MCF 10A (cell line): ENCODE results near the gene ZDHHC1. TPM values are rescaled to one million over a fixed set of nuclear protein-coding genes. Genes with fewer than 3 reads are reported as not detected.

Experiments
- Bru-seq: library from RNA; stranded (reverse); fragments of 400-500 nt; gene quantifications from one replicate; lab custom pipeline; 2021; lab: Mats Ljungman, UMichigan
- BruChase-seq, 2 experiments: library from RNA; stranded (reverse); fragments of 400-500 nt; gene quantifications; one replicate each; lab custom pipeline; 2021; lab: Mats Ljungman, UMichigan
- BruUV-seq: library from RNA; stranded (reverse); fragments of 400-500 nt; replicated peaks from 2 replicates; lab custom pipeline; 2021; lab: Mats Ljungman, UMichigan
- CTCF ChIA-PET: fragments of 300-600 bp; sonication (Branson Sonifier 250); formaldehyde crosslinking; extraction: SDS; loops from one replicate; lab custom pipeline; 2021; ENCODE audit warnings: antibody characterized with exemption, inconsistent platforms; lab: Yijun Ruan, JAX
- POLR2A ChIA-PET: fragments of 300-600, 350-650 bp; sonication (Branson Sonifier 250); formaldehyde crosslinking; extraction: SDS; loops from one replicate; lab custom pipeline; 2020; ENCODE audit warnings: antibody characterized with exemption, inconsistent platforms; lab: Yijun Ruan, JAX
- DNase-seq: peaks from one replicate; pipeline ENCODE4 v3.0.0-alpha.2; 2018; ENCODE audit not compliant: unreplicated experiment
- H3K27ac Mint-ChIP-seq: one replicate; pipeline ENCODE4 v1.8.0; 2022; ENCODE audit warnings: mild to moderate bottlenecking, low read depth, mixed read lengths; ENCODE audit not compliant: unreplicated experiment
- H3K27me3 Mint-ChIP-seq: one replicate; pipeline ENCODE4 v1.8.0; 2022; ENCODE audit warnings: mixed read lengths; ENCODE audit not compliant: insufficient read depth, unreplicated experiment
- H3K36me3 Mint-ChIP-seq: one replicate; pipeline ENCODE4 v1.8.0; 2022; ENCODE audit warnings: mild to moderate bottlenecking, moderate library complexity, mixed read lengths; ENCODE audit not compliant: insufficient read depth, unreplicated experiment
- H3K4me1 Mint-ChIP-seq: one replicate; pipeline ENCODE4 v1.8.0; 2022; ENCODE audit warnings: mixed read lengths; ENCODE audit not compliant: insufficient read depth, unreplicated experiment
- H3K4me3 Mint-ChIP-seq: one replicate; pipeline ENCODE4 v1.8.0; 2022; ENCODE audit warnings: mild to moderate bottlenecking, moderate library complexity, mixed read lengths; ENCODE audit not compliant: unreplicated experiment
- H3K9me3 Mint-ChIP-seq: one replicate; pipeline ENCODE4 v1.8.0; 2022; ENCODE audit warnings: mixed read lengths; ENCODE audit not compliant: unreplicated experiment
- CTCF ChIP-seq: fragments of 200-600 bp; IDR thresholded peaks from one replicate; pipeline ENCODE4 v1.8.0; 2022; ENCODE audit warnings: antibody characterized with exemption, mild to moderate bottlenecking; ENCODE audit not compliant: unreplicated experiment
- intact Hi-C: fragments of 100-400 bp; cut with micrococcal nuclease; formaldehyde crosslinking; loops from 2 replicates; pipeline ENCODE4 v1.14.1; 2022
- long read RNA-seq: library from polyadenylated mRNA; stranded (forward); transcript quantifications from one replicate; pipeline ENCODE4 v2.0.0, GENCODE V29; 2022
- total RNA-seq: library from RNA; stranded (reverse); gene quantifications from 2 replicates; pipeline ENCODE4 v1.2.3, GENCODE V29; 2022

The ZDHHC1 gene
- total RNA-seq (5.9 and 7.6 TPM in 2 replicates), Bru-seq, nascent RNA (percentile 56 among the genes with signal in this experiment), BruChase-seq, experiment 1, labeled RNA remaining after a 6-hour chase (percentile 58 among the genes with signal in this experiment), BruChase-seq, experiment 2, labeled RNA remaining after a 2-hour chase (percentile 59 among the genes with signal in this experiment)
- long read RNA-seq, transcript ZDHHC1-203 (12 exons, 2,261 nt), result major isoform, 12 of 20 reads
- long read RNA-seq, partial matches to known transcripts, result 3 of 20 reads
- long read RNA-seq, other reads (novel, unspliced or antisense), result 3 of 20 reads

GRCh38 chr16:67415872-67416793, at the start of gene ZDHHC1:
TSS of gene ZDHHC1 (minus strand) at chr16:67416477. CDS start at chr16:67407775, 8,702 bp downstream.
- POLR2A ChIA-PET, result interaction anchor here (0.7 to 1.6 kb wide), 4 partner anchors 10 to 149 kb away, joined by 3 to 6 read pairs (median 4); no protein-coding TSS in a partner anchor
- CTCF ChIA-PET, result interaction anchor here (0.6 to 2.7 kb wide), 25 partner anchors 8 to 368 kb away, joined by 3 to 20 read pairs (median 4); partner anchors contain the start of gene HSD11B2
- Mint-ChIP-seq H3K27me3 (peaks cover 14% of the 10 kb centered on the region), H3K36me3 (no peaks in the 10 kb centered on the region), H3K4me1 (peaks cover 16% of the 10 kb centered on the region), H3K9me3 (no peaks in the 10 kb centered on the region), H3K4me3 (peak within 1 kb of the TSS; percentile 81), H3K27ac (peak within 1 kb of the TSS; percentile 79)
- no TSS peak for BruUV-seq
- intact Hi-C loops, result loop anchor here (1.0 to 5.0 kb wide), 3 partner anchors 44 to 156 kb away; no protein-coding TSS in a partner anchor
- peak; percentile 60 for DNase-seq
- TF ChIP-seq CTCF, result peak; percentile 63

GRCh38 chr16:67464565-67464964, 48.3 kb upstream of the ZDHHC1 start:
- TF ChIP-seq CTCF, result no peak
- no peak overlapping the region for H3K27ac Mint-ChIP-seq
- DNase-seq, result no peak
- intact Hi-C loops, result loop anchor here (2.0 kb wide), 1 partner anchor 204 kb away; no protein-coding TSS in a partner anchor
- H3K4me1 Mint-ChIP-seq, result peaks cover 26% of the 10 kb centered on the region
- POLR2A ChIA-PET, result interaction anchor here (0.9 kb wide), 1 partner anchor 218 kb away, joined by 3 read pairs; no protein-coding TSS in a partner anchor
- no TSS peak for BruUV-seq
- no peak overlapping the region for H3K4me3 Mint-ChIP-seq
- CTCF ChIA-PET, result interaction anchor here (0.9 to 6.0 kb wide), 5 partner anchors 8 to 204 kb away, joined by 3 to 53 read pairs (median 4); no protein-coding TSS in a partner anchor
- no peaks in the 10 kb centered on the region for H3K27me3 Mint-ChIP-seq
- peaks cover 18% of the 10 kb centered on the region for H3K36me3 Mint-ChIP-seq
- no peaks in the 10 kb centered on the region for H3K9me3 Mint-ChIP-seq

GRCh38 chr16:67463691-67464090, 47.4 kb upstream of the ZDHHC1 start:
- Mint-ChIP-seq H3K9me3 (no peaks in the 10 kb centered on the region), H3K4me1 (peaks cover 29% of the 10 kb centered on the region), H3K4me3 (no peak overlapping the region), H3K27me3 (no peaks in the 10 kb centered on the region), H3K27ac (no peak overlapping the region), H3K36me3 (peaks cover 18% of the 10 kb centered on the region)
- intact Hi-C loops, result loop anchor here (2.0 kb wide), 1 partner anchor 203 kb away; no protein-coding TSS in a partner anchor
- no peak for TF ChIP-seq CTCF
- ChIA-PET POLR2A (interaction anchor here (0.6 to 0.9 kb wide), 4 partner anchors 17 to 217 kb away, joined by 3 to 4 read pairs (median 3); partner anchors contain the start of gene ATP6V0D1), CTCF (interaction anchor here (0.6 to 6.0 kb wide), 10 partner anchors 12 to 520 kb away, joined by 3 to 53 read pairs (median 3); no protein-coding TSS in a partner anchor)
- BruUV-seq, result no TSS peak
- DNase-seq, result no peak
